ENCODE results near the gene NASP.
"Not testable (repeated sequence)": the region's sequence is repeated elsewhere in the genome, so short reads cannot be mapped to it uniquely, and the experiment has no call there.

The NASP gene

GRCh38 chr1:45570631-45571030, 13.2 kb upstream of the NASP start:
- Histone ChIP-seq H3K4me3 (ENCODE audit: low read depth, low read length) (no peak overlapping the region), H3K9me3 (ENCODE audit: control insufficient read depth, insufficient read depth, low read depth, low read length) (no peaks in the 10 kb centered on the region), H3K4me1 (ENCODE audit: control insufficient read depth, insufficient read depth, low read length) (peaks cover 15% of the 10 kb centered on the region), H3K27me3 (ENCODE audit: control insufficient read depth, insufficient read depth, low read length) (no peaks in the 10 kb centered on the region), H3K36me3 (ENCODE audit: control insufficient read depth, insufficient read depth, low read length) (peaks cover 49% of the 10 kb centered on the region), H3K27ac (ENCODE audit: low read depth, low read length) (no peak overlapping the region), H3K9ac (ENCODE audit: low read length) (no peak overlapping the region)

GRCh38 chr1:45573231-45573804, 10.5 kb upstream of the NASP start:
- Histone ChIP-seq H3K4me1 (ENCODE audit: control insufficient read depth, insufficient read depth, low read length) (peaks cover 15% of the 10 kb centered on the region), H3K4me3 (ENCODE audit: low read depth, low read length) (no peak overlapping the region), H3K27me3 (ENCODE audit: control insufficient read depth, insufficient read depth, low read length) (no peaks in the 10 kb centered on the region), H3K27ac (ENCODE audit: low read depth, low read length) (no peak overlapping the region), H3K36me3 (ENCODE audit: control insufficient read depth, insufficient read depth, low read length) (peaks cover 26% of the 10 kb centered on the region), H3K9ac (ENCODE audit: low read length) (no peak overlapping the region), H3K9me3 (ENCODE audit: control insufficient read depth, insufficient read depth, low read depth, low read length) (no peaks in the 10 kb centered on the region)

- peaks cover 17% of the 10 kb centered on the region for H3K36me3 ChIP-seq (ENCODE audit: control insufficient read depth, insufficient read depth, low read length)
- no peak overlapping the region for H3K9ac ChIP-seq (ENCODE audit: low read length)
These were observed 9.7 kb upstream of the NASP start for GRCh38 chr1:45574105-45574626.

GRCh38 chr1:45583264-45583665, 576 bp upstream of the NASP start:
- no peaks in the 10 kb centered on the region for H3K27me3 ChIP-seq (ENCODE audit: control insufficient read depth, insufficient read depth, low read length)
- H3K4me3 ChIP-seq (ENCODE audit: low read depth, low read length) = peak overlapping the region; percentile 96
- H3K36me3 ChIP-seq (ENCODE audit: control insufficient read depth, insufficient read depth, low read length) = peaks cover 24% of the 10 kb centered on the region
- peaks cover 8% of the 10 kb centered on the region; the same call in 1 of the 2 replicates for H3K4me1 ChIP-seq (ENCODE audit: control insufficient read depth, insufficient read depth, low read length)
- H3K27ac ChIP-seq (ENCODE audit: low read depth, low read length) = peak overlapping the region; percentile 98; the same call in 1 of the 2 replicates
- H3K9ac ChIP-seq (ENCODE audit: low read length) = peak overlapping the region; percentile 94
- no peaks in the 10 kb centered on the region for H3K9me3 ChIP-seq (ENCODE audit: control insufficient read depth, insufficient read depth, low read depth, low read length)

More at GRCh38 chr1:45574105-45574626, 9.7 kb upstream of the NASP start:
- Histone ChIP-seq H3K4me3 (ENCODE audit: low read depth, low read length) (no peak overlapping the region), H3K4me1 (ENCODE audit: control insufficient read depth, insufficient read depth, low read length) (peaks cover 15% of the 10 kb centered on the region), H3K27me3 (ENCODE audit: control insufficient read depth, insufficient read depth, low read length) (no peaks in the 10 kb centered on the region), H3K27ac (ENCODE audit: low read depth, low read length) (no peak overlapping the region), H3K9me3 (ENCODE audit: control insufficient read depth, insufficient read depth, low read depth, low read length) (no peaks in the 10 kb centered on the region)

GRCh38 chr1:45584351-45585109, 689 bp downstream of the NASP start:
- Histone ChIP-seq H3K4me1 (ENCODE audit: control insufficient read depth, insufficient read depth, low read length) (peaks cover 8% of the 10 kb centered on the region; the same call in 1 of the 2 replicates), H3K27ac (ENCODE audit: low read depth, low read length) (peak overlapping the region; percentile 98)

GRCh38 chr1:45585110-45585426, 1.2 kb downstream of the NASP start:
- Histone ChIP-seq H3K9me3 (ENCODE audit: control insufficient read depth, insufficient read depth, low read depth, low read length) (no peaks in the 10 kb centered on the region), H3K27me3 (ENCODE audit: control insufficient read depth, insufficient read depth, low read length) (no peaks in the 10 kb centered on the region), H3K4me1 (ENCODE audit: control insufficient read depth, insufficient read depth, low read length) (peaks cover 11% of the 10 kb centered on the region; the same call in 1 of the 2 replicates), H3K9ac (ENCODE audit: low read length) (peak overlapping the region; percentile 94), H3K27ac (ENCODE audit: low read depth, low read length) (peak overlapping the region; percentile 98), H3K36me3 (ENCODE audit: control insufficient read depth, insufficient read depth, low read length) (peaks cover 39% of the 10 kb centered on the region), H3K4me3 (ENCODE audit: low read depth, low read length) (peak overlapping the region; percentile 96)

More at GRCh38 chr1:45584351-45585109, 689 bp downstream of the NASP start:
- peak overlapping the region; percentile 96 for H3K4me3 ChIP-seq (ENCODE audit: low read depth, low read length)
- no peaks in the 10 kb centered on the region for H3K27me3 ChIP-seq (ENCODE audit: control insufficient read depth, insufficient read depth, low read length)
- H3K9me3 ChIP-seq (ENCODE audit: control insufficient read depth, insufficient read depth, low read depth, low read length) = no peaks in the 10 kb centered on the region
- peak overlapping the region; percentile 94 for H3K9ac ChIP-seq (ENCODE audit: low read length)
- peaks cover 35% of the 10 kb centered on the region for H3K36me3 ChIP-seq (ENCODE audit: control insufficient read depth, insufficient read depth, low read length)

GRCh38 chr1:45585496-45586075, 1.7 kb downstream of the NASP start:
- Histone ChIP-seq H3K27me3 (ENCODE audit: control insufficient read depth, insufficient read depth, low read length) (no peaks in the 10 kb centered on the region), H3K27ac (ENCODE audit: low read depth, low read length) (no peak overlapping the region), H3K9ac (ENCODE audit: low read length) (peak overlapping the region; percentile 94), H3K4me3 (ENCODE audit: low read depth, low read length) (peak overlapping the region; percentile 96), H3K9me3 (ENCODE audit: control insufficient read depth, insufficient read depth, low read depth, low read length) (no peaks in the 10 kb centered on the region), H3K4me1 (ENCODE audit: control insufficient read depth, insufficient read depth, low read length) (peaks cover 11% of the 10 kb centered on the region; the same call in 1 of the 2 replicates), H3K36me3 (ENCODE audit: control insufficient read depth, insufficient read depth, low read length) (peaks cover 40% of the 10 kb centered on the region)

- H3K36me3 ChIP-seq (ENCODE audit: control insufficient read depth, insufficient read depth, low read length) = peaks cover 52% of the 10 kb centered on the region
- peak overlapping the region; percentile 96 for H3K4me3 ChIP-seq (ENCODE audit: low read depth, low read length)
- peaks cover 11% of the 10 kb centered on the region; the same call in 1 of the 2 replicates for H3K4me1 ChIP-seq (ENCODE audit: control insufficient read depth, insufficient read depth, low read length)
- H3K9ac ChIP-seq (ENCODE audit: low read length) = no peak overlapping the region
- H3K27me3 ChIP-seq (ENCODE audit: control insufficient read depth, insufficient read depth, low read length) = no peaks in the 10 kb centered on the region
- no peaks in the 10 kb centered on the region for H3K9me3 ChIP-seq (ENCODE audit: control insufficient read depth, insufficient read depth, low read depth, low read length)
- no peak overlapping the region for H3K27ac ChIP-seq (ENCODE audit: low read depth, low read length)
These were observed 2.9 kb downstream of the NASP start for GRCh38 chr1:45586769-45587168.

GRCh38 chr1:45589861-45590260, 6.0 kb downstream of the NASP start:
- peaks cover 11% of the 10 kb centered on the region; the same call in 1 of the 2 replicates for H3K4me1 ChIP-seq (ENCODE audit: control insufficient read depth, insufficient read depth, low read length)
- H3K9ac ChIP-seq (ENCODE audit: low read length) = no peak overlapping the region
- no peaks in the 10 kb centered on the region for H3K9me3 ChIP-seq (ENCODE audit: control insufficient read depth, insufficient read depth, low read depth, low read length)
- no peaks in the 10 kb centered on the region for H3K27me3 ChIP-seq (ENCODE audit: control insufficient read depth, insufficient read depth, low read length)
- H3K4me3 ChIP-seq (ENCODE audit: low read depth, low read length) = no peak overlapping the region
- peaks cover 76% of the 10 kb centered on the region for H3K36me3 ChIP-seq (ENCODE audit: control insufficient read depth, insufficient read depth, low read length)
- no peak overlapping the region for H3K27ac ChIP-seq (ENCODE audit: low read depth, low read length)

GRCh38 chr1:45594412-45594811, 10.6 kb downstream of the NASP start:
- Histone ChIP-seq H3K4me1 (ENCODE audit: control insufficient read depth, insufficient read depth, low read length) (0 out of 2 replicates have a peak, but pooled peaks cover 4% of the 10 kb centered on the region), H3K27ac (ENCODE audit: low read depth, low read length) (no peak overlapping the region), H3K4me3 (ENCODE audit: low read depth, low read length) (no peak overlapping the region), H3K9me3 (ENCODE audit: control insufficient read depth, insufficient read depth, low read depth, low read length) (no peaks in the 10 kb centered on the region), H3K27me3 (ENCODE audit: control insufficient read depth, insufficient read depth, low read length) (no peaks in the 10 kb centered on the region), H3K9ac (ENCODE audit: low read length) (no peak overlapping the region), H3K36me3 (ENCODE audit: control insufficient read depth, insufficient read depth, low read length) (peaks cover 90% of the 10 kb centered on the region)

- H3K27me3 ChIP-seq (ENCODE audit: control insufficient read depth, insufficient read depth, low read length); H3K9me3 ChIP-seq (ENCODE audit: control insufficient read depth, insufficient read depth, low read depth, low read length); H3K4me3 ChIP-seq (ENCODE audit: low read depth, low read length); H3K27ac ChIP-seq (ENCODE audit: low read depth, low read length); H3K4me1 ChIP-seq (ENCODE audit: control insufficient read depth, insufficient read depth, low read length); H3K9ac ChIP-seq (ENCODE audit: low read length): not testable (repeated sequence)
- peaks cover 92% of the 10 kb centered on the region for H3K36me3 ChIP-seq (ENCODE audit: control insufficient read depth, insufficient read depth, low read length)
These were observed 12.9 kb downstream of the NASP start for GRCh38 chr1:45596765-45597164.

All from HUES6 (cell line).